Ectodermal cell (in vitro differentiated cells): ENCODE results near the gene CTBP1.
A peak's percentile ranks its signal among the peaks of the same experiment; 100 is the strongest.

Experiments used
- H3K27ac ChIP-seq: 2 replicates; pipeline ENCODE4 v1.7.0; 2013; ENCODE audit warnings: mild to moderate bottlenecking, low read depth, low read length; ENCODE audit not compliant: insufficient read depth, poor library complexity, severe bottlenecking
- H3K27me3 ChIP-seq: 2 replicates; pipeline ENCODE4 v1.7.0; 2013; ENCODE audit warnings: mild to moderate bottlenecking, low read length; ENCODE audit not compliant: insufficient read depth, control insufficient read depth, poor library complexity, severe bottlenecking
- H3K36me3 ChIP-seq: one replicate; pipeline ENCODE4 v1.7.0; 2013; ENCODE audit warnings: low read length; ENCODE audit not compliant: control insufficient read depth, insufficient read depth
- H3K4me1 ChIP-seq: one replicate; pipeline ENCODE4 v1.7.0; 2013; ENCODE audit warnings: low read length; ENCODE audit not compliant: control insufficient read depth, insufficient read depth
- H3K4me3 ChIP-seq: 2 replicates; pipeline ENCODE4 v1.7.0; 2013; ENCODE audit warnings: low read depth, low read length, control low read depth; ENCODE audit not compliant: insufficient read depth
- H3K9me3 ChIP-seq: 2 replicates; pipeline ENCODE4 v1.7.0; 2013; ENCODE audit warnings: mild to moderate bottlenecking, low read length, moderate library complexity; ENCODE audit not compliant: control insufficient read depth
- WGBS, 2 experiments: methylation state at CpG; one replicate each; pipeline ENCODE4 v1.1.7; 2013; ENCODE audit warnings: missing lambda C conversion rate in 2 of 2; 5-methylcytosine and 5-hydroxymethylcytosine counted together

The CTBP1 gene

GRCh38 chr4:1178300-1179088 is 70.4 kb downstream of the CTBP1 start:
- H3K4me3 ChIP-seq, result no peak overlapping the region
- no peaks in the 10 kb centered on the region for H3K4me1 ChIP-seq
- H3K9me3 ChIP-seq, result no peaks in the 10 kb centered on the region
- WGBS, 2 experiments, result 88 to 89% methylated on average over 11 of the region's 11 CpGs
- H3K36me3 ChIP-seq, result no peaks in the 10 kb centered on the region
- no peak overlapping the region for H3K27ac ChIP-seq
- H3K27me3 ChIP-seq, result peaks cover 7% of the 10 kb centered on the region

DNA sequence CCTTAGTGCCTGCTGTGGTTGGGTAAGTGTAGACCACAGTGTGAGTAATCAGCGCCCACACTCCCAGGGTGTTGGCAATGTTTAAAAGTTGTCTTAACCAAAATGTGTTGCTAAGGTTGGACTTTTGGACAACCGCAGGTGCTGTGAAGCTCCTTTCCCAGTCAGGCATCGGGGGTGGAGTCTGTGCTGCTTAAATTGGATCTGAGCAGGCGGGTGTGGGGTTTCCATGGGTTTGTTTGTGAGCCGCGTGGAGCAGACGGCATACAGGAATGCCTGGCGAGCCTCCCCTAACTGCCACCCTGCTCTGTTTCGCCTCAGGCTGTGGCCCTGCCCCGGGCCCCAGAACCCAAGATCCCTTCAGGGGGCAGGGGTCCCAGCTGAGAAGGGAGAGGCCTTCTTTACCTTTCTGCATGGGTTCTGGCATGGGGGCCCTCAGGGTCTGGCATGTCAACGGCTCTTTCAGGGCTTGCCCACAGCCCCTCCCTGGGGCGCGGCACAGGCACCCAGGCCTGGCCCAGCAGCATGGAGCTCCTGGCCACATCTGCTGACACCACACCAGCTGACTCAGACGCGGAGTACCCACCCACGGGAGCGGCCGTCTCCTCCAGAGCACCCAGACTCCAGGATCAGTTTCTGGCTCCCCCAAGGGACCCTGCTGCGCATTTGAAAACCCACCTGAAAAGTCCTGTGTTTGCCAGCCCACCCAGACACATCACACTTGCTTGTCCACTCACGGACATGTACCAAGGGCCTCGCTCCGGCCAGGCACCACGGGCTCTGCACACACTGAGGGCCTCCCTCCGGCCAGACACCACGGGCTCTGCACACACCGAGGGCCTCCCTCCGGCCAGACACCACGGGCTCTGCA is 71.4 kb downstream of the CTBP1 start:
- Histone ChIP-seq H3K9me3 (no peaks in the 10 kb centered on the region), H3K4me3 (no peak overlapping the region), H3K36me3 (no peaks in the 10 kb centered on the region), H3K27me3 (peaks cover 17% of the 10 kb centered on the region), H3K4me1 (no peaks in the 10 kb centered on the region), H3K27ac (no peak overlapping the region)
- 88% methylated on average over 28 of the region's 28 CpGs for WGBS, 2 experiments

DNA sequence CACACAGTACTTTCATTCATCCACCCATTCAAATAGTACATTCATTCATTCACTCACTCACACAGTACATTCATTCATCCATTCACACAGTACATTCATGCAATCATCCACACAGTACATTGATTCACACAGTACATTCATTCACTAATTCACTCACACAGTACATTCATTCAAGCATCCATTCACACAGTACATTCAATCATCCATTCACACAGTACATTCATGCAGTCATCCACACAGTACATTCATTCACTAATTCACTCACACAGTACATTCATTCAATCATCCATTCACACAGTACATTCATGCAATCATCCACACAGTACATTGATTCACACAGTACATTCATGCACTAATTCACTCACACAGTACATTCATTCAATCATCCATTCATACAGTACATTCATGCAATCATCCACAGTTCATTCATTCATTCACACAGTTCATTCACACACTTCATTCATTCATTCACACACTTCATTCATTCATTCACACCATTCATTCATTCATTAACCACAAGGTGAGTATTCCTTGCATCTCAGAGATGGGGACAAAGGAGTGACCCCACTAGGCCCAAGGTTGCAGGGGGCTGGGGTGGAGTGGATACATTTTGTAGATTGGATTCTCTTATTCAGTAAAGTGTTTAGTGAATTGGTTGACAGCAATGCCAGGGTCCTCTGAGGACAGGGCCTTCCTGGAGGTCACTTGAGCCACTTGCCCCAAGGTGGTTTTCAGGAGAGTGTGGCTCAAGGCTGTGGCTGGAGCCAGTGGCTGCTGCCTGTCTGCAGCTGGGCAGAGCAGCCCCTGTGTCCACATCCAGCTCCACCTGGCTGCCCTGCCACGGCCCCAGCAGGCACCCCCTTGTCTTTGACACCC is 72.3 kb downstream of the CTBP1 start:
- H3K9me3 ChIP-seq, result no peaks in the 10 kb centered on the region
- H3K27me3 ChIP-seq, result peaks cover 26% of the 10 kb centered on the region
- H3K4me1 ChIP-seq, result no peaks in the 10 kb centered on the region
- no peak overlapping the region for H3K4me3 ChIP-seq
- H3K27ac ChIP-seq, result no peak overlapping the region
- WGBS, 2 experiments, result 76 to 83% methylated on average over 1 of the region's 1 CpG
- no peaks in the 10 kb centered on the region for H3K36me3 ChIP-seq

DNA sequence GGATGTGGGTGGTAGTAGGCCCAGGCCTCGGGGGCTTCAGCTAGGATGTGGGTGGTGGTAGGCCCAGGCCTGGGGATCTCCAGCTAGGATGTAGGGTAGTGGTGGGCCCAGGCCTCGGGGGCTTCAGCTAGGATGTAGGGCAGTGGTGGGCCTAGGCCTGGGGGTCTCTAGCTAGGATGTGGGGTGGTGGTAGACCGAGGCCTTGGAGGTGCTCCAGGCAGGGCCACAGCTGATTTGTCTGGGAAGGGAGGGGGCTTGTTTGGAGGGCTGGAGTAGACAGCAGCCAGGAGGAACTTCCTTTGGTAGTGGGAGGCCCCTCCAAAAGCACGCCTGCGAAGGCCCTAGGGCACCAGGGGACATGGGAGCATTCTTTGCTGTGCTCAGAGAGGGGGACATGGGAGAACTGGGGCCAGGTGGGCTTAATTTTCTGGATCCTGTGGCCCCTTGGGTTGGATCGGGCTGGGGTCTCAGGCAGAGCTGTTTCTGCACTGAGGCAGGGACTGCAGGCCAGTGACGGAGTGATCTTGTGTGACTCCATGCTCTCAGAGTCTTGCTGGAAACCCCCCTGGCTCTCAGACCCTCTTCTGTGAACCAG is 73.2 kb downstream of the CTBP1 start:
- Histone ChIP-seq H3K4me1 (no peaks in the 10 kb centered on the region), H3K27me3 (peaks cover 35% of the 10 kb centered on the region)
- WGBS, 2 experiments, result 90 to 93% methylated on average over 7 of the region's 7 CpGs

GRCh38 chr4:1174941-1175634 is 73.8 kb downstream of the CTBP1 start:
- Histone ChIP-seq H3K27me3 (peaks cover 41% of the 10 kb centered on the region), H3K9me3 (no peaks in the 10 kb centered on the region), H3K36me3 (no peaks in the 10 kb centered on the region), H3K4me3 (no peak overlapping the region), H3K4me1 (no peaks in the 10 kb centered on the region), H3K27ac (no peak overlapping the region)
- 92 to 94% methylated on average over 20 of the region's 20 CpGs for WGBS, 2 experiments

More for the DNA sequence above, 73.2 kb downstream of the CTBP1 start:
- H3K36me3 ChIP-seq, result no peaks in the 10 kb centered on the region
- no peak overlapping the region for H3K4me3 ChIP-seq
- H3K9me3 ChIP-seq, result no peaks in the 10 kb centered on the region
- H3K27ac ChIP-seq, result no peak overlapping the region

GRCh38 chr4:1172971-1173757 is 75.8 kb downstream of the CTBP1 start:
- H3K27me3 ChIP-seq, result peaks cover 60% of the 10 kb centered on the region
- H3K36me3 ChIP-seq, result no peaks in the 10 kb centered on the region
- no peaks in the 10 kb centered on the region for H3K9me3 ChIP-seq
- no peak overlapping the region for H3K27ac ChIP-seq
- H3K4me1 ChIP-seq, result peaks cover under 1% of the 10 kb centered on the region
- H3K4me3 ChIP-seq, result no peak overlapping the region
- 64 to 67% methylated on average over 20 of the region's 20 CpGs for WGBS, 2 experiments

DNA sequence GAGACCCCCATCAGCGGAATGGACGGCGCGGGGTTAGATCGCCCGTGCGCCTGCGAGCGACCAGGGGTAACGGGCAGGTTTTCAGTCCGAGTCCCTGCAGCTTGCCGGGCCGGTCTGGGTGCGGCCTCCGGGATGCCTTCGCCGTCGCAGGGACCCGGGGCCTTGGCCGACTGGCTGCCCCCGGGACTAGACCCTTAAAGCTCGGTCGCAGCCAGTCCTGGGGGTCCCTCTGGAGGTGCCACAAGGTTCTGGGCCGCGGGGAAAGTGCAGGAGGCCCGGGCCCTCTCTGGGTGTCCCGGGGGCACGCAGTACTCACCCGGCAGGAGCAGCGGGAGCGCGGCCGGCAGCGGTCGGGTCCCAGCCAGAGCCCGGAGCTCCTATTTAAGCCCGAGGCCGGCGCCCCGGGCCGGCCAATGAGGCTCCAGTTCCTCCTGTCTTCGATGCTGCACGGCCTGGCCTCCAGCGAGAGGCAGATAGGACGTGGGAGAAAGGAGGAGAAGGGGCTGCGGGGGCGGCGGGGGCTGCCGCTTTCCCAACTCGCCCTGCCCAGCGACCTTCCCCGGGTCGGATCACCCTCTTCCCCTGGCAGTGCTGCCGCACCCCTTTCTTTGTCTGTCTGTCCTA is 76.6 kb downstream of the CTBP1 start, which contains the start of gene SPON2:
Gene SPON2, minus strand, starts transcription at position 356 of the 624 bp plus-strand sequence.
- H3K9me3 ChIP-seq, result no peaks in the 10 kb centered on the region
- no peaks in the 10 kb centered on the region for H3K36me3 ChIP-seq
- peak within 1 kb of the TSS; percentile 25 for H3K4me3 ChIP-seq
- WGBS, 2 experiments, result 3 to 4% methylated on average over 51 to 54 of the region's 54 CpGs
- H3K27me3 ChIP-seq, result peaks cover 68% of the 10 kb centered on the region
- no peak within 1 kb of the TSS for H3K27ac ChIP-seq
- peaks cover 5% of the 10 kb centered on the region for H3K4me1 ChIP-seq

DNA sequence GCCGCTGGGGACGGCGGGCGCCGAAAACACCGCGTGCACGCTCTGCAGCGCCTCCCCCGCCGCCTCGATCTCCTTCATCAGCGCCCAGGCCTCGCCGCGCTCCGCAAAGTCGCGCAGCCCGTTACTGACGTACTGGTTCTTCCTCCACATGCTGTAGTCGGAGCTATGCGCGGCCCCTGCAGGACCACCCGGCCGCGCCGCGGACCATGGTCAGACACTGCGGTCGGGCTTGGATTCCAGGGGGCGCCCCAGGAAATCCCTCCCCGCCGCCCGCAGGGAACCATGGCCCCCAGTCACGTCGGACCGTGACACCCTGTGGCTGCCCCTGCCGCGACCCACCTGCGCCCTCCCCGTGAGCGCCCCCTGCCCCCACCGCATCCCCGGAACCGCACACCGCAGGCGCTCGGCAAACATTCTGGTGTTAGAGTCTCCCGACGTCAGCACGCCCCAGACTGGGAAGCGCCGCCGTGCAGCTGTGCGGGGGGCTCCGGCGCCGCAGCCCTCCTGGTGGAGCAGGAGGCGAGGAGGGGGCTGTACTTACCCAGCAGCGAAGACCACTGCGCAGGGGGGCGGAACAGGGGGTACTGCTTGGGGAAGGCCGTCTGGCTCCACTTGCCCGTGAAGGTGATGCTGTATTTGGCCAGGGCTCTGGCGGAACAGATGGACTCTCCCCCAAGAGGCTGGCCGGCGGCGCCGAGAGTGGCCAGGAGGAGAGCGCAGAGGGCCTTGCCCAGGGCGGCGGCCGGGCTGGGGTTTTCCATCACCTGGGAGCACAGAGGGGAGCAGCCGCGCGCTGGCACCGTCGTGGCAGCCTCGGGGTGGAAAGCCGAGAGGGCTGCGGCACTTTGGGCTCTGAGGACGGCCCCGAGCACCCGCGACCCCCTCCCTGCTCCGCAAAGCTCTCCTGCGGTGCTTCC is 77.4 kb downstream of the CTBP1 start:
- Histone ChIP-seq H3K9me3 (no peaks in the 10 kb centered on the region), H3K27ac (no peak overlapping the region), H3K36me3 (no peaks in the 10 kb centered on the region), H3K27me3 (peaks cover 70% of the 10 kb centered on the region), H3K4me3 (peak overlapping the region; percentile 25), H3K4me1 (peaks cover 5% of the 10 kb centered on the region)
- 5 to 6% methylated on average over 88 of the region's 88 CpGs for WGBS, 2 experiments
